ENCODE measurements around the gene ARRDC2. TPM values are rescaled to one million over a fixed set of nuclear protein-coding genes. Genes with fewer than 3 reads are reported as not detected.
"Not testable (repeated sequence)": the region's sequence is repeated elsewhere in the genome, so short reads cannot be mapped to it uniquely, and the experiment has no call there.

Gene ARRDC2
- total RNA-seq, 1 donor from 2014 or later = 17.4 TPM

GRCh38 chr19:18008814-18009213 is 844 bp downstream of the ARRDC2 start:
- intact Hi-C loops (cut with DNase I) = no loop called here
- no peak for ATAC-seq
- DNase-seq (ENCODE audit: missing footprints) = no peak

GRCh38 chr19:18009412-18010066 is 1.6 kb downstream of the ARRDC2 start:
- ATAC-seq = no peak
- no peak for DNase-seq (ENCODE audit: missing footprints)
- intact Hi-C loops (cut with DNase I) = no loop called here

GRCh38 chr19:18010149-18010548 is 2.2 kb downstream of the ARRDC2 start:
- ATAC-seq (no peak), DNase-seq (ENCODE audit: missing footprints) (no peak)
- intact Hi-C loops (cut with DNase I) = no loop called here

- intact Hi-C loops (cut with DNase I) = no loop called here
- no peak for DNase-seq (ENCODE audit: missing footprints)
Observed at GRCh38 chr19:18013210-18014111, 5.5 kb downstream of the ARRDC2 start.

GRCh38 chr19:18014197-18014596 is 6.2 kb downstream of the ARRDC2 start:
- ATAC-seq = no peak
- DNase-seq (ENCODE audit: missing footprints) = no peak
- intact Hi-C loops (cut with DNase I) = no loop called here

More at GRCh38 chr19:18013210-18014111, 5.5 kb downstream of the ARRDC2 start:
- peak; percentile 45 for ATAC-seq

- DNase-seq (ENCODE audit: missing footprints) = no peak
Observed at GRCh38 chr19:18016209-18016910, 8.4 kb downstream of the ARRDC2 start.

GRCh38 chr19:18017275-18018083 is 9.5 kb downstream of the ARRDC2 start:
- peak; percentile 26 for ATAC-seq
- intact Hi-C loops (cut with DNase I) = no loop called here
- no peak for DNase-seq (ENCODE audit: missing footprints)

More at GRCh38 chr19:18016209-18016910, 8.4 kb downstream of the ARRDC2 start:
- ATAC-seq = no peak
- intact Hi-C loops (cut with DNase I) = no loop called here

GRCh38 chr19:18020212-18021085 is 12.5 kb downstream of the ARRDC2 start:
- ATAC-seq = peak; percentile 78
- peak; percentile 96 for DNase-seq (ENCODE audit: missing footprints)
- intact Hi-C loops (cut with DNase I) = loop anchor here (2.0 kb wide), 1 partner anchor 30 kb away; no protein-coding TSS in a partner anchor

GRCh38 chr19:18021121-18021755 is 13.3 kb downstream of the ARRDC2 start:
- intact Hi-C loops (cut with DNase I) = loop anchor here (2.0 kb wide), 1 partner anchor 30 kb away; no protein-coding TSS in a partner anchor

GRCh38 chr19:18023622-18024251 is 15.8 kb downstream of the ARRDC2 start:
- DNase-seq (ENCODE audit: missing footprints) (peak; percentile 96), ATAC-seq (peak; percentile 78)
- intact Hi-C loops (cut with DNase I) = no loop called here

More at GRCh38 chr19:18021121-18021755, 13.3 kb downstream of the ARRDC2 start:
- peak; percentile 30 for ATAC-seq
- DNase-seq (ENCODE audit: missing footprints) = peak; percentile 93

GRCh38 chr19:18027151-18027550 is 19.2 kb downstream of the ARRDC2 start:
- intact Hi-C loops (cut with DNase I) = no loop called here
- ATAC-seq (no peak), DNase-seq (ENCODE audit: missing footprints) (no peak)

- ATAC-seq (peak; percentile 56), DNase-seq (ENCODE audit: missing footprints) (no peak)
- intact Hi-C loops (cut with DNase I) = no loop called here
Observed at GRCh38 chr19:18029617-18030338, 21.8 kb downstream of the ARRDC2 start.

GRCh38 chr19:18031401-18031800 is 23.4 kb downstream of the ARRDC2 start:
- DNase-seq (ENCODE audit: missing footprints); intact Hi-C loops (cut with DNase I); ATAC-seq: not testable (repeated sequence)

GRCh38 chr19:18032102-18032501 is 24.1 kb downstream of the ARRDC2 start:
- intact Hi-C loops (cut with DNase I); DNase-seq (ENCODE audit: missing footprints): not testable (repeated sequence)
- peak; percentile 64 for ATAC-seq

- DNase-seq (ENCODE audit: missing footprints) (no peak), ATAC-seq (no peak)
- intact Hi-C loops (cut with DNase I) = no loop called here
Observed at GRCh38 chr19:18041054-18041453, 33.1 kb downstream of the ARRDC2 start.

- intact Hi-C loops (cut with DNase I) = no loop called here
- DNase-seq (ENCODE audit: missing footprints) = no peak
- no peak for ATAC-seq
Observed at GRCh38 chr19:18043676-18044075, 35.7 kb downstream of the ARRDC2 start.

Data from Right ventricle myocardium inferior (tissue), 1 donor.